Esophagus mucosa (tissue), 1 donor: ENCODE measurements around the gene GBP3. TPM values are rescaled to one million over a fixed set of nuclear protein-coding genes. Genes with fewer than 3 reads are reported as not detected.
"Not testable (repeated sequence)": the region's sequence is repeated elsewhere in the genome, so short reads cannot be mapped to it uniquely, and the experiment has no call there.

Experiments used
- ATAC-seq: fragments of 200-7000 bp; cut with Tn5 transposase; one replicate; pipeline ENCODE4 v1.9.1; 2020
- total RNA-seq: library from RNA; stranded (reverse); gene quantifications from one replicate; pipeline ENCODE4 v1.2.4, GENCODE V29; 2023
- donor health status: DM: yes; HTN: yes; CAD: no.

GBP3 gene
- total RNA-seq, 1 donor from 2014 or later, result 9.4 TPM

DNA sequence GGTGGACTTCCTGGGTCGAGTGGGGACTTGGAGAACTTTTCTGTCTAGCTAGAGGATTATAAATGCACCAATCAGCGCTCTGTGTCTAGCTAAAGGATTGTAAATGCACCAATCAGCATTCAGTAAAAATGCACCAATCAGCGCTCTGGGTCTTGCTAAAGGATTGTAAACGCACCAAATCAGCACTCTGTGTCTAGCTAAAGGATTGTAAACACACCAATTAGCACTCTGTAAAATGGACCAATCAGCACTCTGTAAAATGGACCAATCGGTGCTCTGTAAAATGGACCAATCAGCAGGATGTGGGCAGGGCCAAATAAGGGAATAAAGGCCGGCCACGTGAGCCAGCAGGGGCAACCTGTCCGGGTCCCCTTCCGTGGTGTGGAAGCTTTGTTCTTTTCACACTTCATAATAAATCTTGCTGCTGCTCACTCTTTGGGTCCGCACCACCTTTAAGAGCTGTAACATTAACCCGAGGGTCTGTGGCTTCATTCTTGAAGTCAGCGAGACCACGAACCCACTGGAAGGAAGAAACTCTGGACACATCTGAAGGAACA is 48.0 kb downstream of the GBP3 start:
- ATAC-seq, result not testable (repeated sequence)

DNA sequence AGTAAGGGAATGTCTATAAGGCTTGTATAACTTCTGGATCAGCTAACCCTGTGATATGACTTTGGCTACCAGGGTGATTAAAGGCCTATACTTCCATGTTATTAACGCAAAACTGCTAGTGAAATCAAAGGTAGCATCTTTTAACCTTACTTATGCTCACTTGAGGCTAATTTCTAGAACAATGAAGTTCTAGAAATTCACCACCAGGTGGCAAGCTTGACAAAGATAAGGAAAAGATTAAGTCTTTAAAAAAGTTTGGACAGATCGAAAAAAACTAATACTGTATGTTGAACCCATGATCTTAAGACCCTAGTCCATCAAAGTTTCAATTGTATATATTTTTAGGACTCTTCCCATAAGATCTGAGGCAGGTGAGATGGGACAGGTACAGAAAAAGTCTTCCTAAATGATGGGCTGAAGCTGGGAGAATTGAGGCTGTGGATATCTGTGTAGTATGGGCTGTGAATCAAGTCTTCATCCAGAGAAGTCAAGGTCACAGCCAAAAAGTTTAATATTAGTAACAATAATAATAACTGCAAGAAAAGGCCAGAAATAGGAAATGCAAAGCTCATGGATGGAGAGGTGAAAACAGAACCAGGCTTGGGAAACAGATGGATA is 49.0 kb downstream of the GBP3 start:
- ATAC-seq, result no peak

DNA sequence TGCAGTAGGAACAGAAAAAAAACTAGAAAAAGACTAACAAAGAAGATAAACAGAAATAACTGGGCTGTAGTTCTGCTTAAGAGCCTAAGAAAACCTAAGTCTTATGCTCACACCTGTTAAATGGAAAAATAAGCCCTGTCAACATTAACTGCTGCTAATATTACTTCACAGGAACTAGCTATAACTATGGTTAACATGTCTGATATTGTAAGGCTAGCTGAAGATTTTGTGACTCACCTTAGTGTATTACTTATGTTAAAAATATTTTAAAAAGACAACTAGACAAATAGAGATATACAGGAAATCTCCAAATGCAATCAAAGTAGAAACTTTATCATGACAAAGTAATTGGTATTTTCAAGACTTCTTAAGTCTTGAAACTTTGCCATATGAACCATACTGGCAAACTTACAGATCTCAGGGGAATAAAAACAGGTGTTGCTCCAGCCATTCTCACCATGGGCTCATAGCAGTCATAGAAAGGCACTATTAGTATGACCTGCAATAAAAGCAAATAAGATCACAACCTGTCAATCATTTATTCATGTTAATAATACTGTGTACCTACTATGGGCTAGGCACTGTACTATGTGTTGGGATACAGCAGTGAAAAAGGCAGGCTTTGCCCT is 60.9 kb downstream of the GBP3 start:
- ATAC-seq, result no peak

DNA sequence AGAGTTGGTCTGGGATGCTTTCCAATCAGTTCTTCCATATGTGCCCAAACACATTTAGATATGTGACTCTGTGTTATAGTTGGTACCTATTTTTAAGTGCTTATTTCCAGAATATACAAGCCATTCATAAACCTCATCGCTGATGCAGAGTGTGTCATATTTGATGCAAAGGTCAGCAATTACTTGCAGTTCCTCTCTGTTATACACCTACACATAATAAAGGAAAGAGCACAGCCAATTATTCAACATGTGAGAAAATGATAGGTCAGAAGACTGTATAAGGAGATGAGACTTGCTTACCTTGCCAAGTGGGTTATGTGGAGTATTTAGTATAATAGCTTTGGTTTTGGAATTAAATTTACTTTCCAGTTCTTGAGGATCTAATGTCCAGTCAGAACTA is 61.6 kb downstream of the GBP3 start:
- no peak for ATAC-seq

Other genes with a start within 250 kb of the GBP3 start
- 15.4 TPM for gene GTF2B, start 131.3 kb downstream of the GBP3 start, total RNA-seq
- gene KYAT3, start 30.2 kb downstream of the GBP3 start, total RNA-seq, result 26.3 TPM
- 13.9 TPM for gene RBMXL1, start 30.2 kb downstream of the GBP3 start, total RNA-seq
- gene GBP1, start 42.3 kb upstream of the GBP3 start, total RNA-seq, result 5.2 TPM
- gene GBP2, start 103.2 kb upstream of the GBP3 start, total RNA-seq, result 15.9 TPM
- not detected for gene GBP7, start 153.1 kb upstream of the GBP3 start, total RNA-seq
- gene GBP4, start 176.1 kb upstream of the GBP3 start, total RNA-seq, result 1.0 TPM
- 1.2 TPM for gene GBP5, start 250.0 kb upstream of the GBP3 start, total RNA-seq